HepG2 (cell line): ENCODE results near the gene IMPDH2. TPM values are rescaled to one million over a fixed set of nuclear protein-coding genes. Genes with fewer than 3 reads are reported as not detected.

Source experiments
- ARID3A ChIP-seq: IDR thresholded peaks from 2 replicates; pipeline ENCODE4 v1.6.1; 2012; ENCODE audit warnings: low read depth, low read length, improper control_type of control experiment
- ATF7 ChIP-seq, 2 experiments: fragments of 450-650 bp in 1 of 2; sonication (generic) in 1 of 2; formaldehyde crosslinking in 1 of 2; IDR thresholded peaks; 2 replicates each; pipeline versions ENCODE4 v1.4.0 to v1.6.1; 2016 to 2020; ENCODE audit warnings: antibody characterized with exemption in 1 of 2, mild to moderate bottlenecking in 1 of 2, missing genetic modification reagents in 1 of 2
- DMAP1 ChIP-seq: IDR thresholded peaks from 2 replicates; pipeline ENCODE4 v1.6.1; 2016
- FIP1L1 ChIP-seq: fragments of 200-400 bp; formaldehyde crosslinking; IDR thresholded peaks from 2 replicates; pipeline ENCODE4 v1.6.1; 2018; ENCODE audit warnings: low read depth, mild to moderate bottlenecking, low read length, moderate library complexity, borderline replicate concordance; ENCODE audit not compliant: insufficient read depth
- GZF1 ChIP-seq: sonication (generic); formaldehyde crosslinking; IDR thresholded peaks from 2 replicates; pipeline ENCODE4 v1.5.1; 2020; ENCODE audit warnings: mild to moderate bottlenecking, missing genetic modification reagents
- KAT2B ChIP-seq: fragments of 150-350 bp; IDR thresholded peaks from 2 replicates; pipeline ENCODE4 v1.6.1; 2014; ENCODE audit warnings: low read depth, low read length, borderline replicate concordance
- NFYB ChIP-seq: sonication (generic); formaldehyde crosslinking; IDR thresholded peaks from 2 replicates; pipeline ENCODE4 v1.4.0; 2020; ENCODE audit warnings: missing genetic modification reagents
- PHB2 ChIP-seq: fragments of 450-650 bp; IDR thresholded peaks from 2 replicates; pipeline ENCODE4 v1.6.1; 2018; ENCODE audit not compliant: partially characterized antibody
- PHF20 ChIP-seq: sonication (generic); formaldehyde crosslinking; IDR thresholded peaks from 2 replicates; pipeline ENCODE4 v1.5.0; 2020; ENCODE audit warnings: mild to moderate bottlenecking, missing genetic modification reagents
- SCMH1 ChIP-seq: sonication (generic); formaldehyde crosslinking; IDR thresholded peaks from 2 replicates; pipeline ENCODE4 v1.9.0; 2021; ENCODE audit warnings: missing genetic modification reagents, mild to moderate bottlenecking, borderline replicate concordance
- SIN3A ChIP-seq: IDR thresholded peaks from 2 replicates; pipeline ENCODE4 v1.6.1; 2011; ENCODE audit warnings: low read depth, mild to moderate bottlenecking, control low read depth, low read length, borderline replicate concordance
- SUZ12 ChIP-seq: fragments of 150-350 bp; IDR thresholded peaks from 2 replicates; pipeline ENCODE4 v1.6.1; 2014; ENCODE audit warnings: low read depth, low read length
- ZFAT ChIP-seq: sonication (generic); formaldehyde crosslinking; conservative IDR thresholded peaks from 2 replicates; pipeline ENCODE4 v1.8.1; 2023; ENCODE audit warnings: missing genetic modification reagents, inconsistent platforms
- ZNF224 ChIP-seq: sonication (generic); formaldehyde crosslinking; IDR thresholded peaks from 2 replicates; pipeline ENCODE4 v1.5.0; 2020; ENCODE audit warnings: mild to moderate bottlenecking, missing genetic modification reagents
- ZNF484 ChIP-seq: sonication (generic); formaldehyde crosslinking; IDR thresholded peaks from 2 replicates; pipeline ENCODE4 v1.5.1; 2020; ENCODE audit warnings: mild to moderate bottlenecking, low read depth, missing genetic modification reagents, borderline replicate concordance
- ZSCAN20 ChIP-seq: sonication (generic); formaldehyde crosslinking; IDR thresholded peaks from 2 replicates; pipeline ENCODE4 v1.4.0; 2020; ENCODE audit warnings: missing genetic modification reagents, mild to moderate bottlenecking, borderline replicate concordance
- polyA plus RNA-seq, 8 experiments: library from polyadenylated mRNA; depleted of rRNA in 3 of 8; stranded (reverse) in 7 of 8; unstranded in 1 of 8; fragments of >200 nt; fragmentation: Illumina TruSeq in 4 of 8; extraction: Trizol in 4 of 8; gene quantifications; 2 replicates each; pipeline versions ENCODE4 v1.2.1 to v1.2.3, GENCODE V29; 2011 to 2016; ENCODE audit warnings: low read depth in 4 of 8, missing spikeins in 1 of 8, mixed read lengths in 1 of 8; ENCODE audit not compliant: insufficient read depth in 1 of 8
- total RNA-seq, 5 experiments: library from RNA; depleted of rRNA; stranded (reverse); fragments of >200 nt; fragmentation: Illumina TruSeq; extraction: Trizol; gene quantifications; 2 replicates each; pipeline ENCODE4 v1.2.3, GENCODE V29; 2016; ENCODE audit warnings: low read depth in 1 of 5
- TF ChIP-seq, protein P1 (sequence below): sonication (generic); formaldehyde crosslinking; IDR thresholded peaks from 2 replicates; pipeline ENCODE4 v1.4.0; 2020; ENCODE audit warnings: missing genetic modification reagents, borderline replicate concordance
- TF ChIP-seq, protein P2 (sequence below): fragments of 450-650 bp; IDR thresholded peaks from 2 replicates; pipeline ENCODE4 v1.6.1; 2017; ENCODE audit warnings: mild to moderate bottlenecking

Gene IMPDH2
- total and polyA plus RNA-seq, 2 of the 13 experiments (the other 11 are each of a cell fraction or from before 2014, with no cell fraction given): 248 to 260 TPM

- TF ChIP-seq ARID3A: no peak
- no peak for TF ChIP-seq SCMH1 (CRISPR knock-in tag)
- no peak for TF ChIP-seq PHB2
- peak; percentile 98 for TF ChIP-seq ZNF224 (CRISPR knock-in tag)
- TF ChIP-seq PHF20: peak; percentile 83
- no peak; the same call in 1 of the 2 replicates for TF ChIP-seq ZNF484 (CRISPR knock-in tag)
- TF ChIP-seq SUZ12: no peak
- TF ChIP-seq ATF7 (IDR thresholded peaks at IDR 0.05): peak; percentile 87
- peak; percentile 95 for TF ChIP-seq ATF7 (CRISPR knock-in tag; IDR thresholded peaks at IDR 0.05)
- TF ChIP-seq, protein P1, sequence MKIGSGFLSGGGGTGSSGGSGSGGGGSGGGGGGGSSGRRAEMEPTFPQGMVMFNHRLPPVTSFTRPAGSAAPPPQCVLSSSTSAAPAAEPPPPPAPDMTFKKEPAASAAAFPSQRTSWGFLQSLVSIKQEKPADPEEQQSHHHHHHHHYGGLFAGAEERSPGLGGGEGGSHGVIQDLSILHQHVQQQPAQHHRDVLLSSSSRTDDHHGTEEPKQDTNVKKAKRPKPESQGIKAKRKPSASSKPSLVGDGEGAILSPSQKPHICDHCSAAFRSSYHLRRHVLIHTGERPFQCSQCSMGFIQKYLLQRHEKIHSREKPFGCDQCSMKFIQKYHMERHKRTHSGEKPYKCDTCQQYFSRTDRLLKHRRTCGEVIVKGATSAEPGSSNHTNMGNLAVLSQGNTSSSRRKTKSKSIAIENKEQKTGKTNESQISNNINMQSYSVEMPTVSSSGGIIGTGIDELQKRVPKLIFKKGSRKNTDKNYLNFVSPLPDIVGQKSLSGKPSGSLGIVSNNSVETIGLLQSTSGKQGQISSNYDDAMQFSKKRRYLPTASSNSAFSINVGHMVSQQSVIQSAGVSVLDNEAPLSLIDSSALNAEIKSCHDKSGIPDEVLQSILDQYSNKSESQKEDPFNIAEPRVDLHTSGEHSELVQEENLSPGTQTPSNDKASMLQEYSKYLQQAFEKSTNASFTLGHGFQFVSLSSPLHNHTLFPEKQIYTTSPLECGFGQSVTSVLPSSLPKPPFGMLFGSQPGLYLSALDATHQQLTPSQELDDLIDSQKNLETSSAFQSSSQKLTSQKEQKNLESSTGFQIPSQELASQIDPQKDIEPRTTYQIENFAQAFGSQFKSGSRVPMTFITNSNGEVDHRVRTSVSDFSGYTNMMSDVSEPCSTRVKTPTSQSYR (CRISPR knock-in tag): peak; percentile 39; the same call in 1 of the 2 replicates
- no peak for TF ChIP-seq ZFAT (CRISPR knock-in tag)
- no peak for TF ChIP-seq KAT2B
- 0 out of 2 replicates have a peak, but pooled peaks have one; percentile 60 for TF ChIP-seq GZF1 (CRISPR knock-in tag)
- TF ChIP-seq FIP1L1: peak; percentile 77; the same call in 1 of the 2 replicates
- TF ChIP-seq, protein P2, sequence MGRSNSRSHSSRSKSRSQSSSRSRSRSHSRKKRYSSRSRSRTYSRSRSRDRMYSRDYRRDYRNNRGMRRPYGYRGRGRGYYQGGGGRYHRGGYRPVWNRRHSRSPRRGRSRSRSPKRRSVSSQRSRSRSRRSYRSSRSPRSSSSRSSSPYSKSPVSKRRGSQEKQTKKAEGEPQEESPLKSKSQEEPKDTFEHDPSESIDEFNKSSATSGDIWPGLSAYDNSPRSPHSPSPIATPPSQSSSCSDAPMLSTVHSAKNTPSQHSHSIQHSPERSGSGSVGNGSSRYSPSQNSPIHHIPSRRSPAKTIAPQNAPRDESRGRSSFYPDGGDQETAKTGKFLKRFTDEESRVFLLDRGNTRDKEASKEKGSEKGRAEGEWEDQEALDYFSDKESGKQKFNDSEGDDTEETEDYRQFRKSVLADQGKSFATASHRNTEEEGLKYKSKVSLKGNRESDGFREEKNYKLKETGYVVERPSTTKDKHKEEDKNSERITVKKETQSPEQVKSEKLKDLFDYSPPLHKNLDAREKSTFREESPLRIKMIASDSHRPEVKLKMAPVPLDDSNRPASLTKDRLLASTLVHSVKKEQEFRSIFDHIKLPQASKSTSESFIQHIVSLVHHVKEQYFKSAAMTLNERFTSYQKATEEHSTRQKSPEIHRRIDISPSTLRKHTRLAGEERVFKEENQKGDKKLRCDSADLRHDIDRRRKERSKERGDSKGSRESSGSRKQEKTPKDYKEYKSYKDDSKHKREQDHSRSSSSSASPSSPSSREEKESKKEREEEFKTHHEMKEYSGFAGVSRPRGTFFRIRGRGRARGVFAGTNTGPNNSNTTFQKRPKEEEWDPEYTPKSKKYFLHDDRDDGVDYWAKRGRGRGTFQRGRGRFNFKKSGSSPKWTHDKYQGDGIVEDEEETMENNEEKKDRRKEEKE: no peak
- peak; percentile 32; the same call in 1 of the 2 replicates for TF ChIP-seq NFYB
- peak; percentile 97 for TF ChIP-seq DMAP1 (CRISPR knock-in tag)
- peak; percentile 70; the same call in 1 of the 2 replicates for TF ChIP-seq ZSCAN20 (CRISPR knock-in tag)
- TF ChIP-seq SIN3A: peak; percentile 64; the same call in 1 of the 2 replicates
These were observed at the start of gene IMPDH2 (continued) for GRCh38 chr3:49028673-49029562.
